ENCODE measurements around the gene MTUS2. TPM values are rescaled to one million over a fixed set of nuclear protein-coding genes. Genes with fewer than 3 reads are reported as not detected.

Gene MTUS2
- total and polyA plus RNA-seq, 10 donors: 0.20 to 3.2 (median 0.85) TPM

DNA sequence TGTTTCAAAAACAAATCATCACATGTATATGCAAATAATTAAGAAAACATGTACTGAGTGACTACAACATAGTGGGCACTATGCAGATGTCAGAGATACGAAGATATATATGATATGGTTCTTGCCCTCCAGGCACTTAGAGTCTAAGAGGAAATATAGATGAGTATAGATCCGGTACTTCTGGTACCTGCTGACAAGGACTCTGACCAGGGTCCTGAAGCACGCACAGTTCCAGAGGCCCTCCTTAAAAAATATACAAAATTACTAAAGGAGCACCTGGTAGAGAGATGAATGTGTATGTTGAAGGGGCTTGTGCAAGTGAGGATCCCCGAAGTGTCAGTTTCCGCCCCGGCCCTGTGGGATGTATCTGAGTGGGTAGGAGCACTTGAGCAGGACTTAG is 31.3 kb downstream of the MTUS2 start:
- TF ChIP-seq POLR2AphosphoS5 (IDR thresholded peaks at IDR 0.05): no peak
- TF ChIP-seq POLR2A (IDR thresholded peaks at IDR 0.05): no peak
- TF ChIP-seq, protein P1, sequence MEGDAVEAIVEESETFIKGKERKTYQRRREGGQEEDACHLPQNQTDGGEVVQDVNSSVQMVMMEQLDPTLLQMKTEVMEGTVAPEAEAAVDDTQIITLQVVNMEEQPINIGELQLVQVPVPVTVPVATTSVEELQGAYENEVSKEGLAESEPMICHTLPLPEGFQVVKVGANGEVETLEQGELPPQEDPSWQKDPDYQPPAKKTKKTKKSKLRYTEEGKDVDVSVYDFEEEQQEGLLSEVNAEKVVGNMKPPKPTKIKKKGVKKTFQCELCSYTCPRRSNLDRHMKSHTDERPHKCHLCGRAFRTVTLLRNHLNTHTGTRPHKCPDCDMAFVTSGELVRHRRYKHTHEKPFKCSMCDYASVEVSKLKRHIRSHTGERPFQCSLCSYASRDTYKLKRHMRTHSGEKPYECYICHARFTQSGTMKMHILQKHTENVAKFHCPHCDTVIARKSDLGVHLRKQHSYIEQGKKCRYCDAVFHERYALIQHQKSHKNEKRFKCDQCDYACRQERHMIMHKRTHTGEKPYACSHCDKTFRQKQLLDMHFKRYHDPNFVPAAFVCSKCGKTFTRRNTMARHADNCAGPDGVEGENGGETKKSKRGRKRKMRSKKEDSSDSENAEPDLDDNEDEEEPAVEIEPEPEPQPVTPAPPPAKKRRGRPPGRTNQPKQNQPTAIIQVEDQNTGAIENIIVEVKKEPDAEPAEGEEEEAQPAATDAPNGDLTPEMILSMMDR (IDR thresholded peaks at IDR 0.05 in 8 of 11, conservative IDR thresholded peaks at IDR 0.05 in 3 of 11): no peak
- no peak for DNase-seq
- intact Hi-C loops (cut with DNase I; ENCODE audit: low total_unique reads): no loop called here
- no peaks in the 10 kb centered on the region for H3K4me1 ChIP-seq
- H3K4me3 ChIP-seq: no peak overlapping the region
- no peaks in the 10 kb centered on the region for H3K9me3 ChIP-seq
- H3K27ac ChIP-seq: no peak overlapping the region
- peaks cover 0 to 6% (median 0%) of the 10 kb centered on the region in 7 donors for H3K27me3 ChIP-seq (replicated peaks in 1 of 7)
- 65 to 79% (median 73%) methylated on average over 6 of the region's 6 CpGs for WGBS, 5 donors
- H3K36me3 ChIP-seq: no peaks in the 10 kb centered on the region

DNA sequence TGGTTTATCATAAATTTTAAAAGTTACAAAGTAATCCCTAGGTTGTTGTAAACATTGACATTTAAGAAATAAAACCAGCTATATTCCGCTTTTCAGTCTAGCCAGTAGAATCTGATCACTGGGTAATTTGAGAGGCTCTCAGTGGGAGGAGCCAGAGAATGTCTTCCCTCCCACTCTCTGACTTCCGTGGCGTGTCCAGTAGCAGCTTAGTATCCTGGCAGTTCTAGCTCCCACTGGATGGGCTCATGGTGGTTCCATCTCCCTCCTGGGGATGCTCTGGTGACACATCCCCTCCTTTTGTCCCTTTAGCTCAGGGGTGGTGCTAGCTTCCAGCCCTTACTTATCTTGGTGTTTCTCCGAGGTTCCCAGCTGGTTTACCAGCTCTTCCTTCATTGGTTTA is 34.5 kb downstream of the MTUS2 start:
- H3K4me3 ChIP-seq: no peak overlapping the region
- intact Hi-C loops (cut with DNase I; ENCODE audit: low total_unique reads): no loop called here
- TF ChIP-seq POLR2A (IDR thresholded peaks at IDR 0.05): no peak
- TF ChIP-seq POLR2AphosphoS5 (IDR thresholded peaks at IDR 0.05): no peak
- TF ChIP-seq, protein P1 (IDR thresholded peaks at IDR 0.05 in 8 of 11, conservative IDR thresholded peaks at IDR 0.05 in 3 of 11): no peak
- no peaks in the 10 kb centered on the region for H3K4me1 ChIP-seq
- no peak for DNase-seq
- no peaks in the 10 kb centered on the region for H3K36me3 ChIP-seq
- no peaks in the 10 kb centered on the region for H3K9me3 ChIP-seq
- peaks cover 0 to 6% (median 0%) of the 10 kb centered on the region in 7 donors for H3K27me3 ChIP-seq (replicated peaks in 1 of 7)
- WGBS, 5 donors: 53 to 77% (median 69%) methylated on average over 4 of the region's 4 CpGs
- no peak overlapping the region for H3K27ac ChIP-seq

DNA sequence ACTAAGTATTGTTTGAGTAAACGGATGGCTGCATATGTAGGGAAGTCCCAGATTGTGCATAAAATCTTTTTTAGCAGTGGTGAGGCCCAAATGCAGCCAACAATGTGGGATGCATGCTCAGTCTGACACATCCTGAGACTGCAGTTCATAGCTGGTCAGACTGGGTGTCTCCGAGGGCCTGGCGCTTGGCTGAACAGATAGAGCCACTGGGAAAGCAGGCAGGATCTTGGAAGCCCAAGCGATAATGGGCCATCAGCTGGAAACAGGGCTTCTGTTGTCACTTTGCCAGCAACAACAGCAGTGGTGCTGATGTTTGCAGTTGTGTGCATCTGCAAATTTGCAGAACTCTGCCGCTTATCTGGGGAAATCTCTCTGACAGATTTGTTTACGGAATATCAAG is 36.1 kb downstream of the MTUS2 start:
- H3K4me1 ChIP-seq: no peaks in the 10 kb centered on the region
- TF ChIP-seq POLR2A (IDR thresholded peaks at IDR 0.05) (no peak), POLR2AphosphoS5 (IDR thresholded peaks at IDR 0.05) (no peak)
- TF ChIP-seq, protein P1 (IDR thresholded peaks at IDR 0.05 in 8 of 11, conservative IDR thresholded peaks at IDR 0.05 in 3 of 11): no peak
- WGBS, 5 donors: 82 to 98% (median 93%) methylated on average over 6 of the region's 6 CpGs
- intact Hi-C loops (cut with DNase I; ENCODE audit: low total_unique reads): no loop called here
- no peak overlapping the region for H3K27ac ChIP-seq
- no peaks in the 10 kb centered on the region for H3K36me3 ChIP-seq
- no peak overlapping the region for H3K4me3 ChIP-seq
- peaks cover 0 to 6% (median 0%) of the 10 kb centered on the region in 7 donors for H3K27me3 ChIP-seq (replicated peaks in 1 of 7)
- H3K9me3 ChIP-seq: no peaks in the 10 kb centered on the region
- no peak for DNase-seq

DNA sequence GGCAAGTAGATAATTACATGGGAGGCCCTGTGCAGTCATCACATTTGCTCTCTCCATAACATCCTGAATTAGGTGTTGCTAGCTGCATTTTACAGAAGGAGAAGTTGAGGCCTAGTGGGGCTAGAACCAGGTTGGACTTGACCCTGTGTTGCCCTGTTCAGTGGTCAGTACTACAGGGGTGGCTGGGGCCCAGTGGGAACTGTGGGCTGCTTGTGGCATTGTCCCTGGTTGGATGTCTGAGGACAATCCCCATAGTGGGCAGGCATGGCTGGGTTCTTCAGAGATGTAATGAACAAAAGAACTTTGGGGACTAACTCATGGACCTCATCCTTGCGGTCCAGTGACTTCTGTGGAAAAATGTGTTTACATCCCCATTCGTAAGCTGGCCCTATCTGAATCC is 38.9 kb downstream of the MTUS2 start:
- H3K27ac ChIP-seq: no peak overlapping the region
- WGBS, 5 donors: 89 to 94% (median 93%) methylated on average over 2 of the region's 2 CpGs
- no peak overlapping the region for H3K4me3 ChIP-seq
- H3K9me3 ChIP-seq: no peaks in the 10 kb centered on the region
- intact Hi-C loops (cut with DNase I; ENCODE audit: low total_unique reads): no loop called here
- TF ChIP-seq POLR2AphosphoS5 (IDR thresholded peaks at IDR 0.05) (no peak), POLR2A (IDR thresholded peaks at IDR 0.05) (no peak)
- TF ChIP-seq, protein P1 (IDR thresholded peaks at IDR 0.05 in 8 of 11, conservative IDR thresholded peaks at IDR 0.05 in 3 of 11): no peak
- H3K27me3 ChIP-seq (replicated peaks in 1 of 7): peaks cover 0 to 12% (median 0%) of the 10 kb centered on the region in 7 donors
- H3K4me1 ChIP-seq: no peaks in the 10 kb centered on the region
- H3K36me3 ChIP-seq: no peaks in the 10 kb centered on the region
- no peak for DNase-seq
